Fibroblast of skin of left biceps (primary cell): ENCODE data around the gene OR10H1.
"Not testable (repeated sequence)": the region's sequence is repeated elsewhere in the genome, so short reads cannot be mapped to it uniquely, and the experiment has no call there.

Experiments used
- DNase-seq, 2 experiments: peaks; one replicate each; pipeline ENCODE4 v3.0.0-alpha.2; 2013; ENCODE audit warnings: low read depth in 2 of 2

OR10H1 gene

GRCh38 chr19:15774159-15774558 is 41.3 kb downstream of the OR10H1 start:
- DNase-seq, result not testable (repeated sequence)

- no peak for DNase-seq
Measured at GRCh38 chr19:15769586-15769985, 45.9 kb downstream of the OR10H1 start.

GRCh38 chr19:15759962-15760565 is 55.4 kb downstream of the OR10H1 start:
- no peak for DNase-seq

GRCh38 chr19:15758379-15758778 is 57.1 kb downstream of the OR10H1 start:
- DNase-seq, result no peak
